ENCODE data around the gene APOA4. TPM values are rescaled to one million over a fixed set of nuclear protein-coding genes. Genes with fewer than 3 reads are reported as not detected.

APOA4 gene
- total and polyA plus RNA-seq, 2 of the 13 experiments (the other 11 are each of a cell fraction or from before 2014, with no cell fraction given) = 3.8 to 7.2 TPM

DNA sequence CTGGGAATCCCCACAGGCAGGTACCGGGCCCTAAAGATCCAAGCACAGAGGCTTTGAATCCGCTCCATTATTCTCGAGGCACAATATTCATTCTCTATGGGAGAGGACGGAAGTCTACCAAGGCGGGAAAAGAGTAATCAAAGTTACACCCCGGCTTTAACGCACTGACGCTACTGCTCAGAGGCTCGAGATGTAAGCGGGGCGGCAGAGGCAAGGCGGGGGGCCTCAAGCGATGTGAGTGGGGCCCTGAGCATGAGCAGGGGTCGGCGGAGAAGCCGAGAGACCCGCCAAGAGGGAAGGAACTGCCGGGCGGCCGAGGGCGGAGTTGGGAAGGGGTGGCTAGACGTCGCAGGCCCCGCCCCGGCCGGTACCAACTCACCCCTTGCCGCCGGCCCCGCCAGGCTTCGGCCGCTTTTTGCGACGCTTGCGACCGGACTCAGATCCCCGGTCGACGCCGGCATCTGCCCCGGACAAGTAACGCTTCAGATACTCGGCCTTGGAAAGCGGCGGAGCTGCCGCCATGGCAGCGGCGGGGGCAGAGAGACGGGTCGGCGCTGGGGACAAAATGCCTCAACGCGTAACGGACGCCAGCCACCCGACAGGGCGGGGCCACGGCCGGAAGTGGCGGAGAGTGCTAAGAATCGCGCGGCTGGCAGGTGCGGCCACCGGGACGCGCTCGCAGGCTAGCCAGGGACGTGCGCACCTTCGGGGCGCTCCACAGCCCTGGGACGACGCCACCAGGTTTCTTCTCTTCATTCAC, 50.5 kb downstream of the APOA4 start, which contains the start of gene BUD13 (continued):
- TF ChIP-seq, protein P1, sequence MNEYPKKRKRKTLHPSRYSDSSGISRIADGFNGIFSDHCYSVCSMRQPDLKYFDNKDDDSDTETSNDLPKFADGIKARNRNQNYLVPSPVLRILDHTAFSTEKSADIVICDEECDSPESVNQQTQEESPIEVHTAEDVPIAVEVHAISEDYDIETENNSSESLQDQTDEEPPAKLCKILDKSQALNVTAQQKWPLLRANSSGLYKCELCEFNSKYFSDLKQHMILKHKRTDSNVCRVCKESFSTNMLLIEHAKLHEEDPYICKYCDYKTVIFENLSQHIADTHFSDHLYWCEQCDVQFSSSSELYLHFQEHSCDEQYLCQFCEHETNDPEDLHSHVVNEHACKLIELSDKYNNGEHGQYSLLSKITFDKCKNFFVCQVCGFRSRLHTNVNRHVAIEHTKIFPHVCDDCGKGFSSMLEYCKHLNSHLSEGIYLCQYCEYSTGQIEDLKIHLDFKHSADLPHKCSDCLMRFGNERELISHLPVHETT (CRISPR knock-in tag; conservative IDR thresholded peaks at IDR 0.05) = peak; percentile 90
- TF ChIP-seq RBM39 (IDR thresholded peaks at IDR 0.05; ENCODE audit: low read depth, low read length, poor library complexity, severe bottlenecking) (peak; percentile 84), FOSL1 (CRISPR knock-in tag; IDR thresholded peaks at IDR 0.05; ENCODE audit: borderline replicate concordance) (peak; percentile 47; the same call in 1 of the 2 replicates), MED13 (CRISPR knock-in tag; IDR thresholded peaks at IDR 0.05) (peak; percentile 57; the same call in 1 of the 2 replicates), PAWR (CRISPR knock-in tag; IDR thresholded peaks at IDR 0.05; ENCODE audit: borderline replicate concordance) (0 out of 2 replicates have a peak, but pooled peaks have one; percentile 27), ZFP62 (CRISPR knock-in tag; IDR thresholded peaks at IDR 0.05) (0 out of 2 replicates have a peak, but pooled peaks have one; percentile 40), ISL2 (CRISPR knock-in tag; IDR thresholded peaks at IDR 0.05) (peak; percentile 85), KMT2A (CRISPR knock-in tag; IDR thresholded peaks at IDR 0.05) (peak; percentile 97), SUZ12 (IDR thresholded peaks at IDR 0.05; ENCODE audit: low read depth, low read length) (no peak), ZSCAN30 (CRISPR knock-in tag; IDR thresholded peaks at IDR 0.05) (no peak)
- TF ChIP-seq, protein P2, sequence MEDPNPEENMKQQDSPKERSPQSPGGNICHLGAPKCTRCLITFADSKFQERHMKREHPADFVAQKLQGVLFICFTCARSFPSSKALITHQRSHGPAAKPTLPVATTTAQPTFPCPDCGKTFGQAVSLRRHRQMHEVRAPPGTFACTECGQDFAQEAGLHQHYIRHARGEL (CRISPR knock-in tag; IDR thresholded peaks at IDR 0.05) = peak; percentile 76; the same call in 1 of the 2 replicates
- TF ChIP-seq, protein P3, sequence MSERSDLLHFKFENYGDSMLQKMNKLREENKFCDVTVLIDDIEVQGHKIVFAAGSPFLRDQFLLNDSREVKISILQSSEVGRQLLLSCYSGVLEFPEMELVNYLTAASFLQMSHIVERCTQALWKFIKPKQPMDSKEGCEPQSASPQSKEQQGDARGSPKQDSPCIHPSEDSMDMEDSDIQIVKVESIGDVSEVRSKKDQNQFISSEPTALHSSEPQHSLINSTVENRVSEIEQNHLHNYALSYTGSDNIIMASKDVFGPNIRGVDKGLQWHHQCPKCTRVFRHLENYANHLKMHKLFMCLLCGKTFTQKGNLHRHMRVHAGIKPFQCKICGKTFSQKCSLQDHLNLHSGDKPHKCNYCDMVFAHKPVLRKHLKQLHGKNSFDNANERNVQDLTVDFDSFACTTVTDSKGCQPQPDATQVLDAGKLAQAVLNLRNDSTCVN (CRISPR knock-in tag; IDR thresholded peaks at IDR 0.05; ENCODE audit: borderline replicate concordance) = peak; percentile 57
- TF ChIP-seq, protein P4, sequence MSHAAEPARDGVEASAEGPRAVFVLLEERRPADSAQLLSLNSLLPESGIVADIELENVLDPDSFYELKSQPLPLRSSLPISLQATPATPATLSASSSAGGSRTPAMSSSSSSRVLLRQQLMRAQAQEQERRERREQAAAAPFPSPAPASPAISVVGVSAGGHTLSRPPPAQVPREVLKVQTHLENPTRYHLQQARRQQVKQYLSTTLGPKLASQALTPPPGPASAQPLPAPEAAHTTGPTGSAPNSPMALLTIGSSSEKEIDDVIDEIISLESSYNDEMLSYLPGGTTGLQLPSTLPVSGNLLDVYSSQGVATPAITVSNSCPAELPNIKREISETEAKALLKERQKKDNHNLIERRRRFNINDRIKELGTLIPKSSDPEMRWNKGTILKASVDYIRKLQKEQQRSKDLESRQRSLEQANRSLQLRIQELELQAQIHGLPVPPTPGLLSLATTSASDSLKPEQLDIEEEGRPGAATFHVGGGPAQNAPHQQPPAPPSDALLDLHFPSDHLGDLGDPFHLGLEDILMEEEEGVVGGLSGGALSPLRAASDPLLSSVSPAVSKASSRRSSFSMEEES (CRISPR knock-in tag; IDR thresholded peaks at IDR 0.05) = peak; percentile 75; the same call in 1 of the 2 replicates

Data from HepG2 (cell line).